ENCODE measurements around the gene GAPDH. TPM values are rescaled to one million over a fixed set of nuclear protein-coding genes. Genes with fewer than 3 reads are reported as not detected.

Gene GAPDH
- polyA plus RNA-seq, 1 of the 3 experiments (the other 2 are of a cell fraction), result 8,077 TPM

DNA sequence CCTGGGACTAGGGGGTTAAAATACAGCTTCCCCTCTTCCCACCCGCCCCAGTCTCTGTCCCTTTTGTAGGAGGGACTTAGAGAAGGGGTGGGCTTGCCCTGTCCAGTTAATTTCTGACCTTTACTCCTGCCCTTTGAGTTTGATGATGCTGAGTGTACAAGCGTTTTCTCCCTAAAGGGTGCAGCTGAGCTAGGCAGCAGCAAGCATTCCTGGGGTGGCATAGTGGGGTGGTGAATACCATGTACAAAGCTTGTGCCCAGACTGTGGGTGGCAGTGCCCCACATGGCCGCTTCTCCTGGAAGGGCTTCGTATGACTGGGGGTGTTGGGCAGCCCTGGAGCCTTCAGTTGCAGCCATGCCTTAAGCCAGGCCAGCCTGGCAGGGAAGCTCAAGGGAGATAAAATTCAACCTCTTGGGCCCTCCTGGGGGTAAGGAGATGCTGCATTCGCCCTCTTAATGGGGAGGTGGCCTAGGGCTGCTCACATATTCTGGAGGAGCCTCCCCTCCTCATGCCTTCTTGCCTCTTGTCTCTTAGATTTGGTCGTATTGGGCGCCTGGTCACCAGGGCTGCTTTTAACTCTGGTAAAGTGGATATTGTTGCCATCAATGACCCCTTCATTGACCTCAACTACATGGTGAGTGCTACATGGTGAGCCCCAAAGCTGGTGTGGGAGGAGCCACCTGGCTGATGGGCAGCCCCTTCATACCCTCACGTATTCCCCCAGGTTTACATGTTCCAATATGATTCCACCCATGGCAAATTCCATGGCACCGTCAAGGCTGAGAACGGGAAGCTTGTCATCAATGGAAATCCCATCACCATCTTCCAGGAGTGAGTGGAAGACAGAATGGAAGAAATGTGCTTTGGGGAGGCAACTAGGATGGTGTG lies 1.9 kb downstream of the GAPDH start:
- CTCF ChIA-PET, result interaction anchor here (0.9 to 9.4 kb wide), 6 partner anchors 12 to 71 kb away, joined by 3 to 228 read pairs (median 6); partner anchors contain the start of gene IFFO1
- Histone ChIP-seq H4K20me1 (ENCODE audit: insufficient read depth) (peaks cover 55% of the 10 kb centered on the region), H3K27me3 (ENCODE audit: insufficient read depth) (no peaks in the 10 kb centered on the region), H3K9ac (peak overlapping the region; percentile 99), H3K9me3 (no peaks in the 10 kb centered on the region), H2AFZ (ENCODE audit: low read depth) (no peak overlapping the region), H3K79me2 (ENCODE audit: insufficient read depth) (peaks cover 58% of the 10 kb centered on the region), H3K9me2 (no peaks in the 10 kb centered on the region), H3K4me3 (ENCODE audit: low read depth in 2 of 2, low read length in 1 of 2) (peak overlapping the region; percentile 93 to 97), H3K4me1 (ENCODE audit: control insufficient read depth in 1 of 2, insufficient read depth in 2 of 2, low read depth in 1 of 2, low read length in 1 of 2) (peaks cover 15 to 34% of the 10 kb centered on the region in 2 experiments; a peak in 3 of 4 replicates), H3K4me2 (peak overlapping the region; percentile 100), H3K36me3 (replicated peaks in 1 of 2; ENCODE audit: control insufficient read depth in 1 of 2, insufficient read depth in 2 of 2, low read length in 1 of 2) (peaks cover 43 to 46% of the 10 kb centered on the region in 2 experiments), H3F3A (replicated peaks; ENCODE audit: insufficient read depth) (peaks cover 84% of the 10 kb centered on the region), H3K27ac (ENCODE audit: low read depth in 2 of 2, low read length in 1 of 2) (peak overlapping the region; percentile 95 to 96)
- 18% methylated on average over 9 of the region's 10 CpGs for WGBS (ENCODE audit: low lambda C conversion rate)
- DNase-seq, result no peak
- TF ChIP-seq FOXM1 (IDR thresholded peaks at IDR 0.05; ENCODE audit: low read depth), result no peak
- TF ChIP-seq NRF1 (IDR thresholded peaks at IDR 0.05; ENCODE audit: low read depth, low read length), result no peak
- TF ChIP-seq, protein P1, sequence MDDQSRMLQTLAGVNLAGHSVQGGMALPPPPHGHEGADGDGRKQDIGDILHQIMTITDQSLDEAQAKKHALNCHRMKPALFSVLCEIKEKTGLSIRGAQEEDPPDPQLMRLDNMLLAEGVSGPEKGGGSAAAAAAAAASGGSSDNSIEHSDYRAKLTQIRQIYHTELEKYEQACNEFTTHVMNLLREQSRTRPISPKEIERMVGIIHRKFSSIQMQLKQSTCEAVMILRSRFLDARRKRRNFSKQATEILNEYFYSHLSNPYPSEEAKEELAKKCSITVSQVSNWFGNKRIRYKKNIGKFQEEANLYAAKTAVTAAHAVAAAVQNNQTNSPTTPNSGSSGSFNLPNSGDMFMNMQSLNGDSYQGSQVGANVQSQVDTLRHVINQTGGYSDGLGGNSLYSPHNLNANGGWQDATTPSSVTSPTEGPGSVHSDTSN (IDR thresholded peaks at IDR 0.05), result no peak
- no peak for TF ChIP-seq TAF1 (IDR thresholded peaks at IDR 0.05; ENCODE audit: borderline replicate concordance, low read depth, low read length)
- peak; percentile 39; the same call in 1 of the 2 replicates for TF ChIP-seq POLR2AphosphoS5 (IDR thresholded peaks at IDR 0.05; ENCODE audit: low read depth, low read length)
- TF ChIP-seq RAD21 (IDR thresholded peaks at IDR 0.05; ENCODE audit: low read length), result no peak
- TF ChIP-seq, protein P2, sequence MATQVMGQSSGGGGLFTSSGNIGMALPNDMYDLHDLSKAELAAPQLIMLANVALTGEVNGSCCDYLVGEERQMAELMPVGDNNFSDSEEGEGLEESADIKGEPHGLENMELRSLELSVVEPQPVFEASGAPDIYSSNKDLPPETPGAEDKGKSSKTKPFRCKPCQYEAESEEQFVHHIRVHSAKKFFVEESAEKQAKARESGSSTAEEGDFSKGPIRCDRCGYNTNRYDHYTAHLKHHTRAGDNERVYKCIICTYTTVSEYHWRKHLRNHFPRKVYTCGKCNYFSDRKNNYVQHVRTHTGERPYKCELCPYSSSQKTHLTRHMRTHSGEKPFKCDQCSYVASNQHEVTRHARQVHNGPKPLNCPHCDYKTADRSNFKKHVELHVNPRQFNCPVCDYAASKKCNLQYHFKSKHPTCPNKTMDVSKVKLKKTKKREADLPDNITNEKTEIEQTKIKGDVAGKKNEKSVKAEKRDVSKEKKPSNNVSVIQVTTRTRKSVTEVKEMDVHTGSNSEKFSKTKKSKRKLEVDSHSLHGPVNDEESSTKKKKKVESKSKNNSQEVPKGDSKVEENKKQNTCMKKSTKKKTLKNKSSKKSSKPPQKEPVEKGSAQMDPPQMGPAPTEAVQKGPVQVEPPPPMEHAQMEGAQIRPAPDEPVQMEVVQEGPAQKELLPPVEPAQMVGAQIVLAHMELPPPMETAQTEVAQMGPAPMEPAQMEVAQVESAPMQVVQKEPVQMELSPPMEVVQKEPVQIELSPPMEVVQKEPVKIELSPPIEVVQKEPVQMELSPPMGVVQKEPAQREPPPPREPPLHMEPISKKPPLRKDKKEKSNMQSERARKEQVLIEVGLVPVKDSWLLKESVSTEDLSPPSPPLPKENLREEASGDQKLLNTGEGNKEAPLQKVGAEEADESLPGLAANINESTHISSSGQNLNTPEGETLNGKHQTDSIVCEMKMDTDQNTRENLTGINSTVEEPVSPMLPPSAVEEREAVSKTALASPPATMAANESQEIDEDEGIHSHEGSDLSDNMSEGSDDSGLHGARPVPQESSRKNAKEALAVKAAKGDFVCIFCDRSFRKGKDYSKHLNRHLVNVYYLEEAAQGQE (IDR thresholded peaks at IDR 0.05; ENCODE audit: low read depth, low read length), result no peak
- POLR2A ChIA-PET, result interaction anchor here (0.6 to 5.4 kb wide), 8 partner anchors 7 to 153 kb away, joined by 3 to 73 read pairs (median 12); partner anchors contain the start of genes MRPL51, NOP2, VAMP1 and ZNF384

DNA sequence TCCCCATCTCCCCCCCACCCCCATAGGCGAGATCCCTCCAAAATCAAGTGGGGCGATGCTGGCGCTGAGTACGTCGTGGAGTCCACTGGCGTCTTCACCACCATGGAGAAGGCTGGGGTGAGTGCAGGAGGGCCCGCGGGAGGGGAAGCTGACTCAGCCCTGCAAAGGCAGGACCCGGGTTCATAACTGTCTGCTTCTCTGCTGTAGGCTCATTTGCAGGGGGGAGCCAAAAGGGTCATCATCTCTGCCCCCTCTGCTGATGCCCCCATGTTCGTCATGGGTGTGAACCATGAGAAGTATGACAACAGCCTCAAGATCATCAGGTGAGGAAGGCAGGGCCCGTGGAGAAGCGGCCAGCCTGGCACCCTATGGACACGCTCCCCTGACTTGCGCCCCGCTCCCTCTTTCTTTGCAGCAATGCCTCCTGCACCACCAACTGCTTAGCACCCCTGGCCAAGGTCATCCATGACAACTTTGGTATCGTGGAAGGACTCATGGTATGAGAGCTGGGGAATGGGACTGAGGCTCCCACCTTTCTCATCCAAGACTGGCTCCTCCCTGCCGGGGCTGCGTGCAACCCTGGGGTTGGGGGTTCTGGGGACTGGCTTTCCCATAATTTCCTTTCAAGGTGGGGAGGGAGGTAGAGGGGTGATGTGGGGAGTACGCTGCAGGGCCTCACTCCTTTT lies 2.7 kb downstream of the GAPDH start:
- Histone ChIP-seq H4K20me1 (ENCODE audit: insufficient read depth) (peaks cover 55% of the 10 kb centered on the region), H3K4me1 (ENCODE audit: control insufficient read depth in 1 of 2, insufficient read depth in 2 of 2, low read depth in 1 of 2, low read length in 1 of 2) (peaks cover 10 to 31% of the 10 kb centered on the region in 2 experiments; a peak in 3 of 4 replicates), H3K36me3 (replicated peaks in 1 of 2; ENCODE audit: control insufficient read depth in 1 of 2, insufficient read depth in 2 of 2, low read length in 1 of 2) (peaks cover 36 to 52% of the 10 kb centered on the region in 2 experiments), H3K79me2 (ENCODE audit: insufficient read depth) (peaks cover 53% of the 10 kb centered on the region), H3K4me3 (ENCODE audit: low read depth in 2 of 2, low read length in 1 of 2) (peak overlapping the region; percentile 93 to 97), H2AFZ (ENCODE audit: low read depth) (no peak overlapping the region), H3K27me3 (ENCODE audit: insufficient read depth) (no peaks in the 10 kb centered on the region), H3F3A (replicated peaks; ENCODE audit: insufficient read depth) (peaks cover 78% of the 10 kb centered on the region), H3K4me2 (peak overlapping the region; percentile 100), H3K9ac (peak overlapping the region; percentile 99), H3K9me2 (no peaks in the 10 kb centered on the region), H3K9me3 (no peaks in the 10 kb centered on the region), H3K27ac (ENCODE audit: low read depth in 2 of 2, low read length in 1 of 2) (peak overlapping the region; percentile 95 to 96)
- 60% methylated on average over 12 of the region's 19 CpGs for WGBS (ENCODE audit: low lambda C conversion rate)
- DNase-seq, result no peak
- TF ChIP-seq, protein P3, sequence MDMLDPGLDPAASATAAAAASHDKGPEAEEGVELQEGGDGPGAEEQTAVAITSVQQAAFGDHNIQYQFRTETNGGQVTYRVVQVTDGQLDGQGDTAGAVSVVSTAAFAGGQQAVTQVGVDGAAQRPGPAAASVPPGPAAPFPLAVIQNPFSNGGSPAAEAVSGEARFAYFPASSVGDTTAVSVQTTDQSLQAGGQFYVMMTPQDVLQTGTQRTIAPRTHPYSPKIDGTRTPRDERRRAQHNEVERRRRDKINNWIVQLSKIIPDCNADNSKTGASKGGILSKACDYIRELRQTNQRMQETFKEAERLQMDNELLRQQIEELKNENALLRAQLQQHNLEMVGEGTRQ (IDR thresholded peaks at IDR 0.05; ENCODE audit: borderline replicate concordance, low read depth, low read length), result no peak
- TF ChIP-seq JUND (IDR thresholded peaks at IDR 0.05), result peak; percentile 4; the same call in 1 of the 2 replicates
- ChIA-PET CTCF (interaction anchor here (0.6 to 9.4 kb wide), 36 partner anchors 8 to 549 kb away, joined by 3 to 228 read pairs (median 4); partner anchors contain the start of genes IFFO1, MRPL51, NOP2 and TNFRSF1A), POLR2A (interaction anchor here (1.7 to 5.4 kb wide), 4 partner anchors 8 to 67 kb away, joined by 6 to 73 read pairs (median 12); partner anchors contain the start of genes NOP2 and VAMP1)
